ENCODE results near the gene VASH1.
"Not testable (repeated sequence)": the region's sequence is repeated elsewhere in the genome, so short reads cannot be mapped to it uniquely, and the experiment has no call there.

Gene VASH1

GRCh38 chr14:76761136-76761959 is at the start of gene VASH1:
Gene VASH1 (plus strand): TSS chr14:76761468. CDS start chr14:76762822, 1,354 bp downstream.
- no peaks in the 10 kb centered on the region for H3K36me3 ChIP-seq (ENCODE audit: control insufficient read depth, insufficient read depth, low read length)
- peaks cover 5% of the 10 kb centered on the region for H3K4me1 ChIP-seq (ENCODE audit: control insufficient read depth, insufficient read depth, low read length)

GRCh38 chr14:76713121-76713520 is 48.1 kb upstream of the VASH1 start:
- no peaks in the 10 kb centered on the region for H3K36me3 ChIP-seq (ENCODE audit: control insufficient read depth, insufficient read depth, low read length)
- H3K4me1 ChIP-seq (ENCODE audit: control insufficient read depth, insufficient read depth, low read length) = no peaks in the 10 kb centered on the region
- no peak overlapping the region for H3K27ac ChIP-seq (ENCODE audit: low read depth, low read length)
- no peak overlapping the region for H3K4me3 ChIP-seq (ENCODE audit: low read length)
- no peak overlapping the region for H3K9ac ChIP-seq (ENCODE audit: low read length)
- H3K27me3 ChIP-seq (ENCODE audit: control insufficient read depth, insufficient read depth, low read length) = no peaks in the 10 kb centered on the region

More at GRCh38 chr14:76761136-76761959, at the start of gene VASH1:
- peak within 1 kb of the TSS; percentile 81 for H3K4me3 ChIP-seq (ENCODE audit: low read length)
- H3K9ac ChIP-seq (ENCODE audit: low read length) = no peak within 1 kb of the TSS
- H3K27ac ChIP-seq (ENCODE audit: low read depth, low read length) = peak within 1 kb of the TSS; percentile 58
- H3K27me3 ChIP-seq (ENCODE audit: control insufficient read depth, insufficient read depth, low read length) = peaks cover 6% of the 10 kb centered on the region

DNA sequence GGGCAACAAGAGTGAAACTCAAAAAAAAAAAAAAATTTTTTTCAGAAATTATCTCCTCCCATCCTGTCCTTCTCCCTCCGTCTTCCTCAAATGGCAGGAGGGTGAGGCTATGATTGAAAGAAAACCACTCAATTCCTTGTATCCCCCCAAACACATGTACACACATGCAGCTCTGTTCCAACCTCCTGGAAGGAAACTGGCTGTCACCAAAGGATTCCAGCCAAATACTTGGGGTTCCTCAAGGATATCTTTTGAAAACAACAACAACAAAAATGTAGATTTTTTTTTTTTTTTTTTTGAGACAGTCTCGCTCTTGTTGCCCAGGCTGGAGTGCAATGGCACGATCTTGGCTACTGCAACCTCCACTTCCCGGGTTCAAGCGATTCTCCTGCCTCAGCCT is 46.8 kb upstream of the VASH1 start:
- no peaks in the 10 kb centered on the region for H3K27me3 ChIP-seq (ENCODE audit: control insufficient read depth, insufficient read depth, low read length)
- H3K36me3 ChIP-seq (ENCODE audit: control insufficient read depth, insufficient read depth, low read length) = no peaks in the 10 kb centered on the region
- H3K27ac ChIP-seq (ENCODE audit: low read depth, low read length) = no peak overlapping the region
- H3K4me3 ChIP-seq (ENCODE audit: low read length) = no peak overlapping the region
- H3K9ac ChIP-seq (ENCODE audit: low read length) = no peak overlapping the region
- no peaks in the 10 kb centered on the region for H3K4me1 ChIP-seq (ENCODE audit: control insufficient read depth, insufficient read depth, low read length)

GRCh38 chr14:76715101-76715500 is 46.2 kb upstream of the VASH1 start:
- H3K36me3 ChIP-seq (ENCODE audit: control insufficient read depth, insufficient read depth, low read length) = no peaks in the 10 kb centered on the region
- H3K4me1 ChIP-seq (ENCODE audit: control insufficient read depth, insufficient read depth, low read length) = no peaks in the 10 kb centered on the region
- no peak overlapping the region for H3K27ac ChIP-seq (ENCODE audit: low read depth, low read length)
- H3K9ac ChIP-seq (ENCODE audit: low read length) = no peak overlapping the region
- H3K4me3 ChIP-seq (ENCODE audit: low read length) = no peak overlapping the region
- no peaks in the 10 kb centered on the region for H3K27me3 ChIP-seq (ENCODE audit: control insufficient read depth, insufficient read depth, low read length)

- H3K9ac ChIP-seq (ENCODE audit: low read length) = no peak overlapping the region
- H3K4me3 ChIP-seq (ENCODE audit: low read length) = no peak overlapping the region
- no peaks in the 10 kb centered on the region for H3K27me3 ChIP-seq (ENCODE audit: control insufficient read depth, insufficient read depth, low read length)
- H3K4me1 ChIP-seq (ENCODE audit: control insufficient read depth, insufficient read depth, low read length) = no peaks in the 10 kb centered on the region
- H3K27ac ChIP-seq (ENCODE audit: low read depth, low read length) = no peak overlapping the region
- H3K36me3 ChIP-seq (ENCODE audit: control insufficient read depth, insufficient read depth, low read length) = no peaks in the 10 kb centered on the region
These were observed 45.7 kb upstream of the VASH1 start for GRCh38 chr14:76715511-76716081.

DNA sequence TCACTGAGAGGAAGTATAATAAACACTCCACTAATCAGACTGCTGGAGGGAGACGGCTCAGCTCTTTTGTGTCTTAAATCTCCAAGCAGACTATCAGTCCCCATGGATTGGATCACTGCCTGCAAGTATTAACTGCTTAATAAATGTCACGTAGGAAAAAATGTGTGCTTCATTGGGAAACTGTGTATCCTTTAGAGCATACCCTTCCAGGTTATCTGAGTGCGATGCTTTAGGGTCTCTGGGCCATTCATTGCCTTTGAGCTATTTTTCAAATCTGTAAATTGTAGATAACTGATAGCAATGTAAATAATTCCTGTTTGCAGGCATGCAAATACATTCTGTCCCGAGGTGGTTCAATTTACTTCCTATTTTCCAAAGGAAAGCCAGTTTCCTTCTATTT is 45.0 kb upstream of the VASH1 start:
- Histone ChIP-seq H3K4me1 (ENCODE audit: control insufficient read depth, insufficient read depth, low read length) (no peaks in the 10 kb centered on the region), H3K27me3 (ENCODE audit: control insufficient read depth, insufficient read depth, low read length) (no peaks in the 10 kb centered on the region), H3K36me3 (ENCODE audit: control insufficient read depth, insufficient read depth, low read length) (no peaks in the 10 kb centered on the region), H3K4me3 (ENCODE audit: low read length) (no peak overlapping the region), H3K9ac (ENCODE audit: low read length) (no peak overlapping the region), H3K27ac (ENCODE audit: low read depth, low read length) (no peak overlapping the region)

DNA sequence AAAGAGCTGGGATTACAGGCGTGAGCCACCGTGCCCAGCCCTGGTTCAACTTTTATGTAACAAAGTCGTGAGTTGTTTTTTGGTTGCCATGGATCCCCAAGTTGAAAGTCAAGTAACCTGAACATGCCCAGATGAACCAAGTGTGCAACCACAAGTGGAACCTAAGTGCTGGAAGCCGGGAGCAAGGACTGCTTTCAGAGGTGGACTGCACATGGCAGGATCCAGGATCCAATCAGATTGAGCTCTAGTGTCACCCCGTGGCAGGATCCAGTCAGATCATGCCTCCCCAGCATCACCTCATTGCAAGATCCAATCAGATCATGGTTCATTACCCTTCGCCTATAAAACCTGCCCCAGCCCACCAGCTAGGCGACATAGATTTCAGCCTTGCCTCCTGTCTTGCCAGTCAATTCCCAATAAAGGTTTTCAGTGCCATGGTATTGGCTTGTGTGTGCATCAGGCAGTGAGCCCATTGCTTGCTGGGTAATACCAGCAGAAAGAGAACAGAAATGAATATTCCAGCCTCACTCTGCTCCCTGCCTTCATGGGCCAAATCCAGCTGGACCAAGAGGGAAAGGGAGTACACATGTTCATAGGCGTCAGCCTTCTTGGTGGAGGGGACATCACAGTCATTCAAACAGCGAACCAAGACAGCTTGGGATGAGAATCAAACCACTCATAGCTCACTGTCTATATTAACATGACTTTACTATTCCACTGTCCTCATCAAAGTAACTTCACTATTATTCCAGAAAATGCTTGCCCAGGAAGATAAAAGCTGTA is 43.6 kb upstream of the VASH1 start:
- no peak overlapping the region for H3K27ac ChIP-seq (ENCODE audit: low read depth, low read length)
- H3K36me3 ChIP-seq (ENCODE audit: control insufficient read depth, insufficient read depth, low read length) = no peaks in the 10 kb centered on the region
- no peak overlapping the region for H3K9ac ChIP-seq (ENCODE audit: low read length)
- no peaks in the 10 kb centered on the region for H3K27me3 ChIP-seq (ENCODE audit: control insufficient read depth, insufficient read depth, low read length)
- H3K4me1 ChIP-seq (ENCODE audit: control insufficient read depth, insufficient read depth, low read length) = no peaks in the 10 kb centered on the region
- H3K4me3 ChIP-seq (ENCODE audit: low read length) = no peak overlapping the region

DNA sequence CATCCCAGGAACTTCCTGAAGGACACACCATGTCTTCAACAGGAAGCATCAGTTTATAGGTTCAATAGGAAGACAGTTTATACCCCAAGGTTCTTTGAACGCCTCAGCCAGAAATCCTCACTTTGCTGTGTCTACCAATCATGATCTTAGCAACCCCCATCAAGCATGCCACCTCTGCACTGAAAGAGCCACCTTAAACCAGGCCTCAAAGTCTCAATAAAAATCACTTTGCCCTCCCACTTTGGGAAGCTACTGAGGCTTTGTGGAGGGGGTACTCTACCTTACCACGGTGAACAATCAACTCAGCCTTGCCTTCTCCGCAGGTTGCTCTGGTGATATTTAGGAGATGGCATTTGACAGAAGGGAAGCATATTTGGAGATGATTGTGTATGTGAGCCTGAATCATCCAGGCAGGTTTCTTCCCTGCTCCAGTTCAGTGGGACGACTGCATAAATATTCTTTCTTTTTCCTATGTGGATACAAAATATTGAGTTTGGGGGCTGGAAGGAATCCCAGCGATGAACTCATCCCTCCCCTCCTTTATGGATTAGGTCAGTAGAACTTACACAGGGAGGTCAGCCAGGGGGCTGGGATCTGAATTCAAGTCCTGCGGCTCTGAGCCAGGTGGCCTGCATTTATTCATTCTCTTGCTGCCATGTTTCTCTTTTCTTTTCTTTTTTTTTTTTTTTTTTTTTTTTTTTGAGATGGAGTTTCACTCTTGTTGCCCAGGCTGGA is 42.8 kb upstream of the VASH1 start:
- Histone ChIP-seq H3K27ac (ENCODE audit: low read depth, low read length) (no peak overlapping the region), H3K4me3 (ENCODE audit: low read length) (no peak overlapping the region), H3K36me3 (ENCODE audit: control insufficient read depth, insufficient read depth, low read length) (no peaks in the 10 kb centered on the region), H3K27me3 (ENCODE audit: control insufficient read depth, insufficient read depth, low read length) (no peaks in the 10 kb centered on the region), H3K9ac (ENCODE audit: low read length) (no peak overlapping the region), H3K4me1 (ENCODE audit: control insufficient read depth, insufficient read depth, low read length) (no peaks in the 10 kb centered on the region)

- no peak overlapping the region for H3K4me3 ChIP-seq (ENCODE audit: low read length)
- no peak overlapping the region for H3K27ac ChIP-seq (ENCODE audit: low read depth, low read length)
- no peak overlapping the region for H3K9ac ChIP-seq (ENCODE audit: low read length)
- no peaks in the 10 kb centered on the region for H3K36me3 ChIP-seq (ENCODE audit: control insufficient read depth, insufficient read depth, low read length)
- H3K27me3 ChIP-seq (ENCODE audit: control insufficient read depth, insufficient read depth, low read length) = no peaks in the 10 kb centered on the region
- no peaks in the 10 kb centered on the region for H3K4me1 ChIP-seq (ENCODE audit: control insufficient read depth, insufficient read depth, low read length)
These were observed 41.6 kb upstream of the VASH1 start for GRCh38 chr14:76719666-76720065.

- Histone ChIP-seq H3K27ac (ENCODE audit: low read depth, low read length) (no peak overlapping the region), H3K4me1 (ENCODE audit: control insufficient read depth, insufficient read depth, low read length) (no peaks in the 10 kb centered on the region), H3K36me3 (ENCODE audit: control insufficient read depth, insufficient read depth, low read length) (no peaks in the 10 kb centered on the region), H3K4me3 (ENCODE audit: low read length) (no peak overlapping the region), H3K9ac (ENCODE audit: low read length) (no peak overlapping the region), H3K27me3 (ENCODE audit: control insufficient read depth, insufficient read depth, low read length) (no peaks in the 10 kb centered on the region)
These were observed 40.9 kb upstream of the VASH1 start for GRCh38 chr14:76720382-76720813.

DNA sequence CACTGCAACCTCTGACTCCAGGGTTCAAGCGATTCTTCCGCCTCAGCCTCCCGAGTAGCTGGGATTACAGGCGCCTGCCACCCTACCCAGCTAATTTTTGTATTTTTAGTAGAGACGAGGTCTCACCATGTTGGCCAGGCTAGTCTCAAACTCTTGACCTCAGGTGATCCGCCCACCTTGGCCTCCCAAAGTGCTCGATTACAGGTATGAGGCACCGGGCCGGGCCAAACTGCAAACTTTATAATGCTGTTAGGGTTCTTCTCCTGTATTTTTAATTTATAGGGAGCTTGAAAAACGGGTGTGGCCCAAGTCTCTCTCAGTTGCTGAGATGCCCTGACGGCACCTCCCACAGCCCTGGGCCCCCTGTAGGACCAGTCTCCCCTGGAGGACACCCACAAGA is 39.8 kb upstream of the VASH1 start:
- not testable (repeated sequence) for H3K4me1 ChIP-seq (ENCODE audit: control insufficient read depth, insufficient read depth, low read length); H3K4me3 ChIP-seq (ENCODE audit: low read length); H3K36me3 ChIP-seq (ENCODE audit: control insufficient read depth, insufficient read depth, low read length); H3K27me3 ChIP-seq (ENCODE audit: control insufficient read depth, insufficient read depth, low read length); H3K9ac ChIP-seq (ENCODE audit: low read length); H3K27ac ChIP-seq (ENCODE audit: low read depth, low read length)
